ENCODE measurements around the gene ASB11.

The ASB11 gene

DNA sequence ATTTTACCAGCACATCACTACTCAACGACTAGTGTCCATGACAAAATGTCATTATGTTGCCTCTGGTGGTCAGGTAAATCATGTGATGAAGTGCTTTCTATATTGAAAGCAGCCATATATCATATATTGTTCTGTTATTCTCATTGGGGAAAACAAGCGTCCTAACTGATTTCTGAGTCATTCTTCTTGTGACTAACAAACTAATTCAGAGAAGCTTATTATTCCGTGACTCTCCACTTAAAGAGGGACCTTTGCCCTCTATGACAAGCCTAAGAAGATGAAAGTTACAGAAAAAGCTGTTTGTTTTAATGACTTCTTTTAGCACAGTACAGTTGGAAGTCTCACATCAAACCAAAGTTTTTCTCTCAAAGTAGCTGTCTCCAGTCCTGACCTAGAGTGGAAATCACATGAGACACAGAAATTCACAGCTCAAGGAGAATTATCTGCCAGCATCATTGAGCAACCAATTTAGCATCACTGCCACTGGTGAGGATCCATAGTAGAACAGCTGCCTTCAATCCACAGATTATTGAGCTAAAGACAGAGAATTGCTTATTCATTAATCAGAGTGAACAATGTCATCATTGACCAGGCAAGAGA, 81.9 kb downstream of the ASB11 start:
- DNase-seq (ENCODE audit: low read depth in 2 of 2), result no peak
